ENCODE results near the gene COL23A1.

DNA sequence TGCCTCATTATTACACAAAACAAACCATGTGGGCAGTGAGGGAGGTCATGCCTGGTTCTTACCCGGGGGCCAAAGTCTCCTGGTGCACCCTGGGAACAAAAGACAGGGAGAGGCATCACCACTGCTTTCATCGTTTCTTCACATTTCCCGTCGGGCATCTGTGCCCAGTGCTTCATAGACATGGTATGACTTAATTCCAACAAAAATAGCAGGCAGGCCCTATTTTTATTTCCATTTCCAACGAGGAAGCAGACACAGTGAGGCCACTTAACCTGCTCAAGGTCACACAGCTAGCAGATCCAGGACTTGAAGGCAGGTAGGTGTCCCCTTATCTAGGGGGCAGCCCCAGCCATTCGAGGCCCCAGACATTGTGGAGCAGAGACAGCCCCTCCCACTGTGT, 322.9 kb downstream of the COL23A1 start:
- TF ChIP-seq, protein P1, sequence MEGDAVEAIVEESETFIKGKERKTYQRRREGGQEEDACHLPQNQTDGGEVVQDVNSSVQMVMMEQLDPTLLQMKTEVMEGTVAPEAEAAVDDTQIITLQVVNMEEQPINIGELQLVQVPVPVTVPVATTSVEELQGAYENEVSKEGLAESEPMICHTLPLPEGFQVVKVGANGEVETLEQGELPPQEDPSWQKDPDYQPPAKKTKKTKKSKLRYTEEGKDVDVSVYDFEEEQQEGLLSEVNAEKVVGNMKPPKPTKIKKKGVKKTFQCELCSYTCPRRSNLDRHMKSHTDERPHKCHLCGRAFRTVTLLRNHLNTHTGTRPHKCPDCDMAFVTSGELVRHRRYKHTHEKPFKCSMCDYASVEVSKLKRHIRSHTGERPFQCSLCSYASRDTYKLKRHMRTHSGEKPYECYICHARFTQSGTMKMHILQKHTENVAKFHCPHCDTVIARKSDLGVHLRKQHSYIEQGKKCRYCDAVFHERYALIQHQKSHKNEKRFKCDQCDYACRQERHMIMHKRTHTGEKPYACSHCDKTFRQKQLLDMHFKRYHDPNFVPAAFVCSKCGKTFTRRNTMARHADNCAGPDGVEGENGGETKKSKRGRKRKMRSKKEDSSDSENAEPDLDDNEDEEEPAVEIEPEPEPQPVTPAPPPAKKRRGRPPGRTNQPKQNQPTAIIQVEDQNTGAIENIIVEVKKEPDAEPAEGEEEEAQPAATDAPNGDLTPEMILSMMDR (IDR thresholded peaks at IDR 0.05), result no peak
- no peak for TF ChIP-seq POLR2A (IDR thresholded peaks at IDR 0.05)

Measured in tibial nerve (tissue), 3 donors.